HepG2 (cell line): Measurements from ENCODE around the gene XRCC1. TPM values are rescaled to one million over a fixed set of nuclear protein-coding genes. Genes with fewer than 3 reads are reported as not detected.

Experiments used
- EED ChIP-seq: sonication (generic); formaldehyde crosslinking; IDR thresholded peaks from 2 replicates; pipeline ENCODE4 v1.5.0; 2020; ENCODE audit warnings: mild to moderate bottlenecking, missing genetic modification reagents
- NCOA5 ChIP-seq: sonication (generic); formaldehyde crosslinking; IDR thresholded peaks from 2 replicates; pipeline ENCODE4 v1.4.0; 2020; ENCODE audit warnings: missing genetic modification reagents
- PHB2 ChIP-seq: fragments of 450-650 bp; IDR thresholded peaks from 2 replicates; pipeline ENCODE4 v1.6.1; 2018; ENCODE audit not compliant: partially characterized antibody
- ZFAT ChIP-seq: sonication (generic); formaldehyde crosslinking; conservative IDR thresholded peaks from 2 replicates; pipeline ENCODE4 v1.8.1; 2023; ENCODE audit warnings: missing genetic modification reagents, inconsistent platforms
- ZNF232 ChIP-seq: sonication (generic); formaldehyde crosslinking; IDR thresholded peaks from 2 replicates; pipeline ENCODE4 v1.4.0; 2020; ENCODE audit warnings: missing genetic modification reagents, borderline replicate concordance
- ZNF282 ChIP-seq: fragments of 450-650 bp; IDR thresholded peaks from 2 replicates; pipeline ENCODE4 v1.6.1; 2018; ENCODE audit not compliant: partially characterized antibody
- ZNF331 ChIP-seq: sonication (generic); formaldehyde crosslinking; IDR thresholded peaks from 2 replicates; pipeline ENCODE4 v1.4.0; 2020; ENCODE audit warnings: missing genetic modification reagents
- ZNF510 ChIP-seq: sonication (generic); formaldehyde crosslinking; IDR thresholded peaks from 2 replicates; pipeline ENCODE4 v1.4.0; 2020; ENCODE audit warnings: low read depth, mild to moderate bottlenecking, missing genetic modification reagents
- ZNF598 ChIP-seq: sonication (generic); formaldehyde crosslinking; IDR thresholded peaks from 2 replicates; pipeline ENCODE4 v1.5.1; 2020; ENCODE audit warnings: mild to moderate bottlenecking, missing genetic modification reagents, borderline replicate concordance
- polyA plus RNA-seq, 8 experiments: library from polyadenylated mRNA; depleted of rRNA in 3 of 8; stranded (reverse) in 7 of 8; unstranded in 1 of 8; fragments of >200 nt; fragmentation: Illumina TruSeq in 4 of 8; extraction: Trizol in 4 of 8; gene quantifications; 2 replicates each; pipeline versions ENCODE4 v1.2.1 to v1.2.3, GENCODE V29; 2011 to 2016; ENCODE audit warnings: low read depth in 4 of 8, missing spikeins in 1 of 8, mixed read lengths in 1 of 8; ENCODE audit not compliant: insufficient read depth in 1 of 8
- total RNA-seq, 5 experiments: library from RNA; depleted of rRNA; stranded (reverse); fragments of >200 nt; fragmentation: Illumina TruSeq; extraction: Trizol; gene quantifications; 2 replicates each; pipeline ENCODE4 v1.2.3, GENCODE V29; 2016; ENCODE audit warnings: low read depth in 1 of 5
- TF ChIP-seq, protein P1 (sequence below): sonication (generic); formaldehyde crosslinking; IDR thresholded peaks from 2 replicates; pipeline ENCODE4; 2020; ENCODE audit warnings: missing genetic modification reagents, mild to moderate bottlenecking, borderline replicate concordance
- TF ChIP-seq, protein P2 (sequence below): IDR thresholded peaks from 2 replicates; pipeline ENCODE4 v1.6.1; 2016; ENCODE audit warnings: mild to moderate bottlenecking, missing biosample characterization, missing genetic modification reagents
- TF ChIP-seq, protein P3 (sequence below): sonication (generic); formaldehyde crosslinking; IDR thresholded peaks from 2 replicates; pipeline ENCODE4 v1.5.1; 2020; ENCODE audit warnings: mild to moderate bottlenecking, missing genetic modification reagents
- TF ChIP-seq, protein P4 (sequence below): sonication (generic); formaldehyde crosslinking; IDR thresholded peaks from 2 replicates; pipeline ENCODE4 v1.8.0; 2022; ENCODE audit warnings: mild to moderate bottlenecking, missing genetic modification reagents, moderate library complexity
- TF ChIP-seq, protein P5 (sequence below): sonication (generic); formaldehyde crosslinking; IDR thresholded peaks from 2 replicates; pipeline ENCODE4 v1.4.0; 2020; ENCODE audit warnings: missing genetic modification reagents
- TF ChIP-seq, protein P6 (sequence below): sonication (generic); formaldehyde crosslinking; IDR thresholded peaks from 2 replicates; pipeline ENCODE4 v1.5.1; 2020; ENCODE audit warnings: missing genetic modification reagents, mild to moderate bottlenecking, borderline replicate concordance

The XRCC1 gene
- total and polyA plus RNA-seq, 2 of the 13 experiments (the other 11 are each of a cell fraction or from before 2014, with no cell fraction given), result 24.7 to 26.3 TPM

DNA sequence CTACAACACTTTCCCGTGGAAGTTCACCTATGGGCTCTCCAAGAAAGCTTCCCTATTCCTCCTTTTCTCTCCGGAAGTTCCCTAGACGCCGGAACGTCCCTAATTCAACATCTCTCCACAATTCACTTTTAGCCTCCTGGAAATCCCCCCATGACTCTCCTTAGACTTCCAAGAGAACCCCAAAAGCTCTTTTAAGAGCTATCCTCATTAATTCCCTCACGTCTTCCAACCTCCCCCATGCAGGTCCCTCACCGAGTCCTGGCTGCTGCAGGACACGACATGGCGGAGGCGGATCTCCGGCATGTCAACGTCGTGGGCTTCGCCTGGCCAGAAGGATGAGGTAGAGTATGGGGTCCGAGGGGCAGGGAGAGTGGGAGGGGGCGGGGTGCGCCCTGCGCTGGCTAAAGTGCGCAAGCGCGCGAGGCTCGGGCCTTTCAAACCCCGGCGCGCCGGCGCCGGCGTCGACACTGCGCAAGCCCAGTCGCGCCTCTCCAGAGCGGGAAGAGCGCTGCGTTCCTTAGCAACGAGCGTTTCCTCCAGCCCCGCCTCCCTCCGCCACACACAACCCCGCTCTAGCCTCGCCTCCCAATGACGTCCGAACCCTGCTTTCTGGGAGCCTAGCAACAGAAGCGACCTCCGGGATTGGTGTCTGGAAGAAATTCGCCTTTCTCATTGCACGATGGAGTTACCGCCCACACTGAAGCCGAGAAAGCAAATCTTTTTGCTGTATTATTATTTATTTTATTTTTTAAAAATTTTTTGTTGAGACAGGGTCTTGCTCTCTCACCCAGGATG lies at the start of gene XRCC1, which contains the start of gene PINLYP (continued):
- TF ChIP-seq, protein P1, sequence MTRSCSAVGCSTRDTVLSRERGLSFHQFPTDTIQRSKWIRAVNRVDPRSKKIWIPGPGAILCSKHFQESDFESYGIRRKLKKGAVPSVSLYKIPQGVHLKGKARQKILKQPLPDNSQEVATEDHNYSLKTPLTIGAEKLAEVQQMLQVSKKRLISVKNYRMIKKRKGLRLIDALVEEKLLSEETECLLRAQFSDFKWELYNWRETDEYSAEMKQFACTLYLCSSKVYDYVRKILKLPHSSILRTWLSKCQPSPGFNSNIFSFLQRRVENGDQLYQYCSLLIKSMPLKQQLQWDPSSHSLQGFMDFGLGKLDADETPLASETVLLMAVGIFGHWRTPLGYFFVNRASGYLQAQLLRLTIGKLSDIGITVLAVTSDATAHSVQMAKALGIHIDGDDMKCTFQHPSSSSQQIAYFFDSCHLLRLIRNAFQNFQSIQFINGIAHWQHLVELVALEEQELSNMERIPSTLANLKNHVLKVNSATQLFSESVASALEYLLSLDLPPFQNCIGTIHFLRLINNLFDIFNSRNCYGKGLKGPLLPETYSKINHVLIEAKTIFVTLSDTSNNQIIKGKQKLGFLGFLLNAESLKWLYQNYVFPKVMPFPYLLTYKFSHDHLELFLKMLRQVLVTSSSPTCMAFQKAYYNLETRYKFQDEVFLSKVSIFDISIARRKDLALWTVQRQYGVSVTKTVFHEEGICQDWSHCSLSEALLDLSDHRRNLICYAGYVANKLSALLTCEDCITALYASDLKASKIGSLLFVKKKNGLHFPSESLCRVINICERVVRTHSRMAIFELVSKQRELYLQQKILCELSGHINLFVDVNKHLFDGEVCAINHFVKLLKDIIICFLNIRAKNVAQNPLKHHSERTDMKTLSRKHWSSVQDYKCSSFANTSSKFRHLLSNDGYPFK (CRISPR knock-in tag), result 0 out of 2 replicates have a peak, but pooled peaks have one; percentile 35
- TF ChIP-seq EED (CRISPR knock-in tag) (no peak), ZNF232 (CRISPR knock-in tag) (no peak), ZNF510 (CRISPR knock-in tag) (no peak), ZNF331 (CRISPR knock-in tag) (no peak), PHB2 (no peak), ZNF282 (no peak), NCOA5 (no peak), ZNF598 (CRISPR knock-in tag) (no peak), ZFAT (CRISPR knock-in tag) (no peak)
- TF ChIP-seq, protein P2, sequence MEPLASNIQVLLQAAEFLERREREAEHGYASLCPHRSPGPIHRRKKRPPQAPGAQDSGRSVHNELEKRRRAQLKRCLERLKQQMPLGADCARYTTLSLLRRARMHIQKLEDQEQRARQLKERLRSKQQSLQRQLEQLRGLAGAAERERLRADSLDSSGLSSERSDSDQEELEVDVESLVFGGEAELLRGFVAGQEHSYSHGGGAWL (CRISPR knock-in tag), result no peak
- TF ChIP-seq, protein P3, sequence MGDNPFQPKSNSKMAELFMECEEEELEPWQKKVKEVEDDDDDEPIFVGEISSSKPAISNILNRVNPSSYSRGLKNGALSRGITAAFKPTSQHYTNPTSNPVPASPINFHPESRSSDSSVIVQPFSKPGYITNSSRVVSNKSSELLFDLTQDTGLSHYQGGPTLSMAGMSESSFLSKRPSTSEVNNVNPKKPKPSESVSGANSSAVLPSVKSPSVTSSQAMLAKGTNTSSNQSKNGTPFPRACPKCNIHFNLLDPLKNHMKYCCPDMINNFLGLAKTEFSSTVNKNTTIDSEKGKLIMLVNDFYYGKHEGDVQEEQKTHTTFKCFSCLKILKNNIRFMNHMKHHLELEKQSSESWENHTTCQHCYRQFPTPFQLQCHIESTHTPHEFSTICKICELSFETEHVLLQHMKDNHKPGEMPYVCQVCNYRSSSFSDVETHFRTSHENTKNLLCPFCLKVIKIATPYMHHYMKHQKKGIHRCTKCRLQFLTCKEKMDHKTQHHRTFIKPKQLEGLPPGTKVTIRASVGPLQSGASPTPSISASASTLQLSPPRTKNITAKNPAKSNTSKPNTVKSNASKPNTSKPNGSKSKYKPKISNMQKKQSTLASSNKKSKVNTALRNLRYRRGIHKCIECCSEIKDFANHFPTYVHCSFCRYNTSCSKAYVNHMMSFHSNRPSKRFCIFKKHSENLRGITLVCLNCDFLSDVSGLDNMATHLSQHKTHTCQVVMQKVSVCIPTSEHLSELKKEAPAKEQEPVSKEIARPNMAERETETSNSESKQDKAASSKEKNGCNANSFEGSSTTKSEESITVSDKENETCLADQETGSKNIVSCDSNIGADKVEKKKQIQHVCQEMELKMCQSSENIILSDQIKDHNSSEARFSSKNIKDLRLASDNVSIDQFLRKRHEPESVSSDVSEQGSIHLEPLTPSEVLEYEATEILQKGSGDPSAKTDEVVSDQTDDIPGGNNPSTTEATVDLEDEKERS, result no peak
- TF ChIP-seq, protein P4, sequence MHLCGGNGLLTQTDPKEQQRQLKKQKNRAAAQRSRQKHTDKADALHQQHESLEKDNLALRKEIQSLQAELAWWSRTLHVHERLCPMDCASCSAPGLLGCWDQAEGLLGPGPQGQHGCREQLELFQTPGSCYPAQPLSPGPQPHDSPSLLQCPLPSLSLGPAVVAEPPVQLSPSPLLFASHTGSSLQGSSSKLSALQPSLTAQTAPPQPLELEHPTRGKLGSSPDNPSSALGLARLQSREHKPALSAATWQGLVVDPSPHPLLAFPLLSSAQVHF, result no peak
- TF ChIP-seq, protein P5, sequence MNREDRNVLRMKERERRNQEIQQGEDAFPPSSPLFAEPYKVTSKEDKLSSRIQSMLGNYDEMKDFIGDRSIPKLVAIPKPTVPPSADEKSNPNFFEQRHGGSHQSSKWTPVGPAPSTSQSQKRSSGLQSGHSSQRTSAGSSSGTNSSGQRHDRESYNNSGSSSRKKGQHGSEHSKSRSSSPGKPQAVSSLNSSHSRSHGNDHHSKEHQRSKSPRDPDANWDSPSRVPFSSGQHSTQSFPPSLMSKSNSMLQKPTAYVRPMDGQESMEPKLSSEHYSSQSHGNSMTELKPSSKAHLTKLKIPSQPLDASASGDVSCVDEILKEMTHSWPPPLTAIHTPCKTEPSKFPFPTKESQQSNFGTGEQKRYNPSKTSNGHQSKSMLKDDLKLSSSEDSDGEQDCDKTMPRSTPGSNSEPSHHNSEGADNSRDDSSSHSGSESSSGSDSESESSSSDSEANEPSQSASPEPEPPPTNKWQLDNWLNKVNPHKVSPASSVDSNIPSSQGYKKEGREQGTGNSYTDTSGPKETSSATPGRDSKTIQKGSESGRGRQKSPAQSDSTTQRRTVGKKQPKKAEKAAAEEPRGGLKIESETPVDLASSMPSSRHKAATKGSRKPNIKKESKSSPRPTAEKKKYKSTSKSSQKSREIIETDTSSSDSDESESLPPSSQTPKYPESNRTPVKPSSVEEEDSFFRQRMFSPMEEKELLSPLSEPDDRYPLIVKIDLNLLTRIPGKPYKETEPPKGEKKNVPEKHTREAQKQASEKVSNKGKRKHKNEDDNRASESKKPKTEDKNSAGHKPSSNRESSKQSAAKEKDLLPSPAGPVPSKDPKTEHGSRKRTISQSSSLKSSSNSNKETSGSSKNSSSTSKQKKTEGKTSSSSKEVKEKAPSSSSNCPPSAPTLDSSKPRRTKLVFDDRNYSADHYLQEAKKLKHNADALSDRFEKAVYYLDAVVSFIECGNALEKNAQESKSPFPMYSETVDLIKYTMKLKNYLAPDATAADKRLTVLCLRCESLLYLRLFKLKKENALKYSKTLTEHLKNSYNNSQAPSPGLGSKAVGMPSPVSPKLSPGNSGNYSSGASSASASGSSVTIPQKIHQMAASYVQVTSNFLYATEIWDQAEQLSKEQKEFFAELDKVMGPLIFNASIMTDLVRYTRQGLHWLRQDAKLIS (CRISPR knock-in tag), result no peak
- TF ChIP-seq, protein P6, sequence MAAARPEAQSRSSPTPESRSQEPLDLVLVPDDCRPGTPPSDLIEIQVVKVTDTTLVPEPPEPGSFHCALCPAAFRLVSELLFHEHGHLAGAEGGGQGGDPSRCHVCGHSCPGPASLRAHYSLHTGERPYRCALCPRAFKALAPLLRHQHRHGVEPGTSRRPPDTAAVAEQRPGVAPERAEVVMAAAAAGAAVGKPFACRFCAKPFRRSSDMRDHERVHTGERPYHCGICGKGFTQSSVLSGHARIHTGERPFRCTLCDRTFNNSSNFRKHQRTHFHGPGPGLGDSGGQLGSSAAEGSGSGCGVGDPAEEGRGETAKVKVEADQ (CRISPR knock-in tag), result no peak
